ENCODE results near the gene PLEKHM3. TPM values are rescaled to one million over a fixed set of nuclear protein-coding genes. Genes with fewer than 3 reads are reported as not detected.

The PLEKHM3 gene
- total RNA-seq, 1 donor from 2014 or later, result 6.8 TPM

DNA sequence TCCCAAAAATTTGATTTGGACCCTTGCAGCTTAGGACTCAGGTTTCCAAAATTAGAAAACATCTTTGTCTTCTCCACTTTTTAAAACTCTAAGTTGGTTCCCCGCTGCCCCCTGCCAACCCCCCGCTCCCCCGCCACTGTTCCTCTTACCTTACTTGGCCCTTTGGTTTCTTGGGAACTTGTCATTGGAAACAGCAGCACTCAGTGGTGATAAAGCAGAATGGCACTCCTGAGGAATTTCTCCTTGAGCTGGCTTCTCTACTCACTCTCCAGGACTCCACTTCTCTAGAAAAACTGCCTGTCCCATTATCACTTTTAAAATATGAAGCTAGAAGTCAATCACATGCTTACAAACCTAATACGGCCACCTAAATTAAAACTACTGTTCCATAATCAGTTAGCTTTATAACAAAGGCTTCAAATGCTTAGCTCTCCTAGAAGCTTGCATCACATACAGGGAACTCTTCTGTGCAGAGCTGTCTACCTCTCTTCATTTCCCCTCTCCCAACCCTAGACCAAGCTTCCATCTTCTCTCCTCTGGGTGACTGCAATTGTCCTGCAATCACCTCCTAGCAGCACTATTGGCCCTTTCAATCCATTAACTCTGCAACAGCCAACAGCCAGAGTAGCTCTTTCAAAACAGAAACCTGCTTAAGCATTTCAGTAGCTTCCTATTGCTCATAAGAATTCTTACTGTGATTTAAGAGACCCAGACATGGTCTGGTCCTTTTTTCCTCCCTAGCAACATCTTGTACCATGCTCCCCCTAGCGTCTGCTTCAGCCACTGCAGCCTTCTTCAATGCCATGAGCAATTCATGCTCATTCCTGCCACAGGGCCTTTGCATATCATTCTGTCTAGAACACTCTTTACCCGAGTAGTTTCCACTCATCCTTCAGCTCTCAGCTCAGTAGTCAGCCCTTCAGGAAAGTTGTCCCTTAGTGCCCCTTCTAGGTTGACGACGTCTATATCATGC is 15.2 kb upstream of the PLEKHM3 start:
- no peaks in the 10 kb centered on the region for H3K4me1 Mint-ChIP-seq
- H3K9me3 Mint-ChIP-seq, result no peaks in the 10 kb centered on the region
- peak; percentile 60 for DNase-seq (ENCODE audit: low read depth, low spot score)
- TF ChIP-seq, protein P1, sequence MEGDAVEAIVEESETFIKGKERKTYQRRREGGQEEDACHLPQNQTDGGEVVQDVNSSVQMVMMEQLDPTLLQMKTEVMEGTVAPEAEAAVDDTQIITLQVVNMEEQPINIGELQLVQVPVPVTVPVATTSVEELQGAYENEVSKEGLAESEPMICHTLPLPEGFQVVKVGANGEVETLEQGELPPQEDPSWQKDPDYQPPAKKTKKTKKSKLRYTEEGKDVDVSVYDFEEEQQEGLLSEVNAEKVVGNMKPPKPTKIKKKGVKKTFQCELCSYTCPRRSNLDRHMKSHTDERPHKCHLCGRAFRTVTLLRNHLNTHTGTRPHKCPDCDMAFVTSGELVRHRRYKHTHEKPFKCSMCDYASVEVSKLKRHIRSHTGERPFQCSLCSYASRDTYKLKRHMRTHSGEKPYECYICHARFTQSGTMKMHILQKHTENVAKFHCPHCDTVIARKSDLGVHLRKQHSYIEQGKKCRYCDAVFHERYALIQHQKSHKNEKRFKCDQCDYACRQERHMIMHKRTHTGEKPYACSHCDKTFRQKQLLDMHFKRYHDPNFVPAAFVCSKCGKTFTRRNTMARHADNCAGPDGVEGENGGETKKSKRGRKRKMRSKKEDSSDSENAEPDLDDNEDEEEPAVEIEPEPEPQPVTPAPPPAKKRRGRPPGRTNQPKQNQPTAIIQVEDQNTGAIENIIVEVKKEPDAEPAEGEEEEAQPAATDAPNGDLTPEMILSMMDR (conservative IDR thresholded peaks at IDR 0.05), result peak; percentile 73
- H3K4me3 Mint-ChIP-seq, result no peak overlapping the region
- no peaks in the 10 kb centered on the region for H3K36me3 Mint-ChIP-seq (ENCODE audit: low read depth)
- H3K27ac Mint-ChIP-seq (ENCODE audit: unreplicated experiment), result no peak overlapping the region
- peaks cover 9% of the 10 kb centered on the region for H3K27me3 Mint-ChIP-seq (ENCODE audit: low read depth)

DNA sequence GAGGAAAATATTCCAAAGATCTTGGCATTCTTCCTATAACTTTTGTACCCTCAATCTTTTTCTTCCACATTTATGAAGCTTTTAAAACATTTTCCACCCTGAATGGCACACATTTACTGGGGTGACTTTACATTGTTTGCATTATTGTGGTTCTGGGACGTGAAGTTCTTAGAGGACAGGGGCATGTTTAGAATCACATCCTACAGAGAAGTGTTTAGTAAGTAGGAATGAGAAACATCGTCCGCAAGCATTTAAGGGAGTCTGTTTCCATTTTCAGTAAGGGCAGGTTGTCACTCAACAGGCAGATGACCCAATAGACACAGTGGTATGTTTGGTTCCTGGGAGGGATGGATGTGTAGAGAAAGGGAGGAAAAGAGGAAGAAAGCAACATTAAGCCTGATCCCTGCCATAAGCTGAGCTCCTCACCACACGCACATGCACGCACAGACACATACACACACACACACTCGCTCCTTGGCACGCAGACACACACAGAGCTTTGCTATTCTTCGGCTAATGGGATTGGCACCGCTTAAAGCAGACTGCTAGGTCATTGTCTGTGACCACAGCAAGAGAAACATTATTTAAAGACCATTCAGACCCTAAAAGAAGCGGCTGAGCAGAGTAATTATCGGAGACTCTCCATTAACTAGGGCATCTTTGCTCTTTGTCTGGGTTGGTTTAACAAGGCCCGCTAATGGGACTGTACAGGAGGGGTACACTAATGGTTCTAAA is 14.2 kb upstream of the PLEKHM3 start:
- DNase-seq (ENCODE audit: low read depth, low spot score), result no peak
- Mint-ChIP-seq H3K9me3 (no peaks in the 10 kb centered on the region), H3K4me3 (no peak overlapping the region), H3K4me1 (no peaks in the 10 kb centered on the region), H3K27ac (ENCODE audit: unreplicated experiment) (no peak overlapping the region), H3K36me3 (ENCODE audit: low read depth) (no peaks in the 10 kb centered on the region), H3K27me3 (ENCODE audit: low read depth) (peaks cover 12% of the 10 kb centered on the region)
- TF ChIP-seq, protein P1 (conservative IDR thresholded peaks at IDR 0.05), result no peak

DNA sequence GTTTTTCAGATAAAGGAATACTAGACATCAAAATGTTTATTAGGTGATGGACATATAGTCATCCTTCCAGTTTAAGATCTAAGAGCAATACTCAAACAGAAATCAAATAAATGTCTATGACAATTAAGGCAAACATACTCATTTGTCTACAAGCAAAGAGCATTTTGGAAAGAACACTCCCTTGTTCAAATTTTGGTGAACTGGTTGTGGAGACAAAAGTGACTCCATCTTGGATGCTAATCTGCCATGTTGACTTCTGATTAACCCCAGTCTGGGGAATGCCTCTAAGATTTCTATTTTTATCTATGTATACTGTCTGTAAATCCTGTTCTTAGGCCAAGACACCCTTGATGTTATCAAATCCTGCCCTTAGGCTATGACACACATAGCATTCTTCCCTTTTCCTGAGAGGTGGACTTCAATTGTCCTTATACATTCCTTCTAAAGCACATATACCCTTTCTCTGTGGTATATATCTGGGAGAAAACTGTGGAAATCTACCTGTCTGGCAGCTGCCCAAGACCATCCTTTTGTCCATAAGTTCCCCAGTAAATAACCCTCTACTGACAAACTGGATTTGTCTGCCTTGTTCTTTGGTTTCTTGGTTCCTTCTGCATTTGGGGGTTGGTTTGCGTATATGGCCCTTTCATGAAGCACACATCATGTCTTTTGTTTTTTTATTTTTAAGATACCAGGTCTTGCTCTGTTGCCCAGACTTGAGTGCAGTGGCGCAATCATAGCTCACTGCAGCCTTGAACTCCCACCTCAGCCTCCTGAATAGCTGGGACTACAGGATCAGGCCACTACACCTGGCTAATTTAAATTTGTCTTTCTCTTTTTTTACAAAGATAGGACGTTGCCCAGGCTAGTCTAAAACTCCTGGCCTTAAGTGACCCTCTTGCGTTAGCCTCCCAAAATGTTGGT is 12.5 kb upstream of the PLEKHM3 start:
- Mint-ChIP-seq H3K27me3 (ENCODE audit: low read depth) (peaks cover 18% of the 10 kb centered on the region), H3K9me3 (no peaks in the 10 kb centered on the region), H3K4me3 (no peak overlapping the region), H3K36me3 (ENCODE audit: low read depth) (no peaks in the 10 kb centered on the region), H3K4me1 (no peaks in the 10 kb centered on the region), H3K27ac (ENCODE audit: unreplicated experiment) (no peak overlapping the region)
- TF ChIP-seq, protein P1 (conservative IDR thresholded peaks at IDR 0.05), result no peak
- DNase-seq (ENCODE audit: low read depth, low spot score), result no peak

DNA sequence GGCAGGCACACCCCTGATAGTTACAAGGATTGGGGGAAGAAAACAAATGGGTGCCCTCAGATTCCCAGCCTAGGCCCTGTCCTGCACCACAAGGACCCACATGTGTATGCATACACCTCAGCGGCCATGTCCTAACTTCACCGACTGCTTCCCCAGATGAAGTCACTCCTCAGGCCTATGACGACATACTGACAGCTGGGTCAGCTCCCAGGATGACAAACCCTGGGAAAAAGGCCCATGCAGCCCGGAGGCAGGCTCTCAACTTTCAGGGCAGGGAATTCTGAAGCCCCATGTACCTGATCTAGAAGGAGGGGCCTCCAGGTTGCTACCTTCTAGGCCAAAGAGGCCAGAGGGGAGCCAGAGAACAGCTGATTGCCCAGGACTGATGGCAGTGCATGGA is 11.0 kb upstream of the PLEKHM3 start:
- no peaks in the 10 kb centered on the region for H3K36me3 Mint-ChIP-seq (ENCODE audit: low read depth)
- H3K9me3 Mint-ChIP-seq, result no peaks in the 10 kb centered on the region
- H3K4me1 Mint-ChIP-seq, result no peaks in the 10 kb centered on the region
- no peak overlapping the region for H3K4me3 Mint-ChIP-seq
- TF ChIP-seq, protein P1 (conservative IDR thresholded peaks at IDR 0.05), result no peak
- H3K27ac Mint-ChIP-seq (ENCODE audit: unreplicated experiment), result no peak overlapping the region
- H3K27me3 Mint-ChIP-seq (ENCODE audit: low read depth), result peaks cover 27% of the 10 kb centered on the region
- DNase-seq (ENCODE audit: low read depth, low spot score), result no peak

Measured in neural crest cell (in vitro differentiated cells).